ENCODE measurements around the gene RPTOR. TPM values are rescaled to one million over a fixed set of nuclear protein-coding genes. Genes with fewer than 3 reads are reported as not detected.
A peak's percentile ranks its signal among the peaks of the same experiment; 100 is the strongest.

RPTOR gene
- total and polyA plus RNA-seq, 10 of the 15 experiments (the other 5 are each of a cell fraction or from before 2014, with no cell fraction given): 0.18 to 32.1 (median 7.8) TPM

- H3K9ac ChIP-seq (ENCODE audit: control insufficient read depth, insufficient read depth, low read length): no peak overlapping the region
These were observed 99.9 kb downstream of the RPTOR start for GRCh38 chr17:80644536-80644935.

More at GRCh38 chr17:80644536-80644935, 99.9 kb downstream of the RPTOR start:
- POLR2A ChIA-PET: no interaction called here
- H2AFZ ChIP-seq (ENCODE audit: control insufficient read depth, low read depth, low read length): no peak overlapping the region
- peaks cover 3% of the 10 kb centered on the region for H3K79me2 ChIP-seq (ENCODE audit: control insufficient read depth, insufficient read depth, low read length)
- intact Hi-C loops (cut with micrococcal nuclease; ENCODE audit: unreplicated experiment): no loop called here
- no peak overlapping the region for H3K4me3 ChIP-seq
- FAIRE-seq: no peak
- SMC1A ChIA-PET (ENCODE audit: uncharacterized antibody, unreplicated experiment): no interaction called here
- no peak overlapping the region for H3K4me2 ChIP-seq (ENCODE audit: control insufficient read depth, insufficient read depth)
- BruUV-seq (replicated peaks): TSS peak; percentile 35
- 98% methylated on average over 3 of the region's 3 CpGs for WGBS (ENCODE audit: insufficient coverage, insufficient replicate concordance, low lambda C conversion rate, missing lambda C conversion rate)
- no peak for TF ChIP-seq NR2C2 (IDR thresholded peaks at IDR 0.05; ENCODE audit: borderline replicate concordance, control insufficient read depth, insufficient read length, low read depth)
- TF ChIP-seq CEBPB (IDR thresholded peaks at IDR 0.05; ENCODE audit: borderline replicate concordance in 1 of 2, low read depth in 2 of 2, low read length in 2 of 2): no peak
- TF ChIP-seq CREB1 (IDR thresholded peaks at IDR 0.05; ENCODE audit: low read depth): no peak
- no peak for TF ChIP-seq ZZZ3 (IDR thresholded peaks at IDR 0.05; ENCODE audit: control insufficient read depth, insufficient read length, low read depth)
- no peak for TF ChIP-seq RFX5 (IDR thresholded peaks at IDR 0.05; ENCODE audit: low read depth, low read length)
- TF ChIP-seq PRDM15 (CRISPR knock-in tag; IDR thresholded peaks at IDR 0.05): no peak
- peaks cover 2% of the 10 kb centered on the region for H3K4me1 ChIP-seq (ENCODE audit: control insufficient read depth, insufficient read depth, low read length)
- no peaks in the 10 kb centered on the region for H3K9me3 ChIP-seq (replicated peaks; ENCODE audit: control insufficient read depth, insufficient read depth, low read length)
- RAD21 ChIA-PET (ENCODE audit: unreplicated experiment): no interaction called here
- H3K27me3 ChIP-seq (replicated peaks in 1 of 2; ENCODE audit: control insufficient read depth in 2 of 2, insufficient read depth in 2 of 2, low read length in 1 of 2): no peaks in the 10 kb centered on the region
- no peaks in the 10 kb centered on the region for H4K20me1 ChIP-seq (ENCODE audit: control insufficient read depth, insufficient read depth)
- ATAC-seq: no peak
- no peak overlapping the region for H3K27ac ChIP-seq (ENCODE audit: control insufficient read depth, insufficient read depth)
- in situ Hi-C loops (cut with MboI): no loop called here
- H3K36me3 ChIP-seq (ENCODE audit: control insufficient read depth in 2 of 2, insufficient read depth in 2 of 2, low read length in 1 of 2): peaks cover 0 to 2% of the 10 kb centered on the region in 2 experiments; a peak in 1 of 4 replicates
- CTCF ChIA-PET: no interaction called here
- DNase-seq (ENCODE audit: low read depth, low spot score): no peak
